NCI-H146 treated with DMSO at 0.1 percent for 48 hours (cell line): ENCODE data around the gene SELENOF.

Experiments used
- DNase-seq: peaks from one replicate; lab custom pipeline; 2025; ENCODE audit not compliant: unreplicated experiment; lab: John Stamatoyannopoulos, UW

The SELENOF gene

GRCh38 chr1:86860020-86860419 lies 53.9 kb downstream of the SELENOF start:
- no peak for DNase-seq

GRCh38 chr1:86858524-86859261 lies 55.2 kb downstream of the SELENOF start:
- DNase-seq = no peak

GRCh38 chr1:86856196-86856595 lies 57.7 kb downstream of the SELENOF start:
- no peak for DNase-seq

- DNase-seq = no peak
Observed at GRCh38 chr1:86854352-86854751, 59.6 kb downstream of the SELENOF start.

GRCh38 chr1:86852782-86853408 lies 61.0 kb downstream of the SELENOF start:
- no peak for DNase-seq

- DNase-seq = no peak
Observed at GRCh38 chr1:86852289-86852688, 61.6 kb downstream of the SELENOF start.

- no peak for DNase-seq
Observed at GRCh38 chr1:86849756-86850155, 64.2 kb downstream of the SELENOF start.

GRCh38 chr1:86848654-86849053 lies 65.3 kb downstream of the SELENOF start:
- no peak for DNase-seq

- no peak for DNase-seq
Observed at GRCh38 chr1:86846164-86846647, 67.7 kb downstream of the SELENOF start.

GRCh38 chr1:86845514-86845913 lies 68.4 kb downstream of the SELENOF start:
- no peak for DNase-seq

- no peak for DNase-seq
Observed at GRCh38 chr1:86841116-86841515, 72.8 kb downstream of the SELENOF start.

GRCh38 chr1:86833461-86834215 lies 80.3 kb downstream of the SELENOF start:
- peak; percentile 82 for DNase-seq

- DNase-seq = no peak
Observed at GRCh38 chr1:86832433-86832832, 81.5 kb downstream of the SELENOF start.

- DNase-seq = no peak
Observed at GRCh38 chr1:86829321-86829720, 84.6 kb downstream of the SELENOF start.

GRCh38 chr1:86828024-86828423 lies 85.9 kb downstream of the SELENOF start:
- no peak for DNase-seq

GRCh38 chr1:86826856-86827255 lies 87.1 kb downstream of the SELENOF start:
- DNase-seq = no peak

- DNase-seq = no peak
Observed at GRCh38 chr1:86825319-86825718, 88.6 kb downstream of the SELENOF start.

- DNase-seq = peak; percentile 75
Observed at GRCh38 chr1:86823821-86824500, 90.0 kb downstream of the SELENOF start.

GRCh38 chr1:86823386-86823785 lies 90.5 kb downstream of the SELENOF start:
- no peak for DNase-seq

- DNase-seq = no peak
Observed at GRCh38 chr1:86822459-86822858, 91.5 kb downstream of the SELENOF start.

- DNase-seq = no peak
Observed at GRCh38 chr1:86821956-86822355, 92.0 kb downstream of the SELENOF start.
